ENCODE results near the gene SPNS2. TPM values are rescaled to one million over a fixed set of nuclear protein-coding genes. Genes with fewer than 3 reads are reported as not detected.

The SPNS2 gene
- total RNA-seq, 4 donors from 2014 or later = 8.7 to 72.0 (median 18.2) TPM

GRCh38 chr17:4497101-4497824, 1.4 kb upstream of the SPNS2 start:
- intact Hi-C loops (cut with DNase I; ENCODE audit: low total_unique reads) (no loop called here), in situ Hi-C loops (cut with MboI; ENCODE audit: low pct_ligation_motif_present in 1 of 4, low pct_unique_long_range_greater_than_20kb in 1 of 4, low sequenced_read_pairs in 3 of 4) (no loop called here)
- DNase-seq = no peak
- Histone ChIP-seq H3K36me3 (no peaks in the 10 kb centered on the region), H3K27me3 (peaks cover 40% of the 10 kb centered on the region), H3K9me3 (no peaks in the 10 kb centered on the region), H3K4me1 (peaks cover 12 to 27% (median 21%) of the 10 kb centered on the region in 4 donors), H3K27ac (no peak overlapping the region), H3K4me3 (no peak overlapping the region)
- TF ChIP-seq POLR2A (IDR thresholded peaks at IDR 0.05) (no peak), POLR2AphosphoS5 (IDR thresholded peaks at IDR 0.05) (no peak), EP300 (IDR thresholded peaks at IDR 0.05; ENCODE audit: low read depth) (no peak), CTCF (IDR thresholded peaks at IDR 0.05) (no peak)
- 66 to 78% methylated on average over 16 to 23 of the region's 23 CpGs for WGBS, 2 donors (ENCODE audit: low coverage in 1 of 2)

GRCh38 chr17:4499431-4500190, 930 bp downstream of the SPNS2 start:
- no peak for DNase-seq
- Histone ChIP-seq H3K9me3 (no peaks in the 10 kb centered on the region), H3K36me3 (no peaks in the 10 kb centered on the region), H3K27me3 (peaks cover 55% of the 10 kb centered on the region), H3K27ac (peak overlapping the region in 3 of 4 donors; percentile 18 to 34 (median 33)), H3K4me3 (peak overlapping the region; percentile 11 to 38 (median 32)), H3K4me1 (peaks cover 12 to 22% (median 19%) of the 10 kb centered on the region in 4 donors)
- in situ Hi-C loops (cut with MboI; ENCODE audit: low pct_ligation_motif_present in 1 of 4, low pct_unique_long_range_greater_than_20kb in 1 of 4, low sequenced_read_pairs in 3 of 4) (no loop called here), intact Hi-C loops (cut with DNase I; ENCODE audit: low total_unique reads) (no loop called here)
- WGBS, 2 donors (ENCODE audit: low coverage in 1 of 2) = 3% methylated on average over 38 of the region's 53 CpGs; no CpG with 5 or more reads in 1 of the 2 donors
- TF ChIP-seq EP300 (IDR thresholded peaks at IDR 0.05; ENCODE audit: low read depth) = no peak
- TF ChIP-seq POLR2AphosphoS5 (IDR thresholded peaks at IDR 0.05) = no peak
- TF ChIP-seq POLR2A (IDR thresholded peaks at IDR 0.05) = no peak
- no peak for TF ChIP-seq CTCF (IDR thresholded peaks at IDR 0.05)

GRCh38 chr17:4500191-4500571, 1.5 kb downstream of the SPNS2 start:
- Histone ChIP-seq H3K4me1 (peaks cover 12 to 22% (median 19%) of the 10 kb centered on the region in 4 donors), H3K27ac (peak overlapping the region in 3 of 4 donors; percentile 18 to 34 (median 33)), H3K27me3 (peaks cover 55% of the 10 kb centered on the region), H3K4me3 (peak overlapping the region in 3 of 4 donors; percentile 31 to 38 (median 32)), H3K36me3 (no peaks in the 10 kb centered on the region), H3K9me3 (no peaks in the 10 kb centered on the region)
- DNase-seq = no peak
- intact Hi-C loops (cut with DNase I; ENCODE audit: low total_unique reads) = no loop called here
- no peak for TF ChIP-seq EP300 (IDR thresholded peaks at IDR 0.05; ENCODE audit: low read depth)
- TF ChIP-seq POLR2A (IDR thresholded peaks at IDR 0.05) = no peak
- TF ChIP-seq POLR2AphosphoS5 (IDR thresholded peaks at IDR 0.05) = no peak
- TF ChIP-seq CTCF (IDR thresholded peaks at IDR 0.05) = no peak
- 18 to 28% methylated on average over 2 to 7 of the region's 7 CpGs for WGBS, 2 donors (ENCODE audit: low coverage in 1 of 2)
- in situ Hi-C loops (cut with MboI; ENCODE audit: low pct_ligation_motif_present in 1 of 4, low pct_unique_long_range_greater_than_20kb in 1 of 4, low sequenced_read_pairs in 3 of 4) = no loop called here

GRCh38 chr17:4501295-4501949, 2.7 kb downstream of the SPNS2 start:
- no peak for TF ChIP-seq POLR2AphosphoS5 (IDR thresholded peaks at IDR 0.05)
- no peak for TF ChIP-seq POLR2A (IDR thresholded peaks at IDR 0.05)
- TF ChIP-seq CTCF (IDR thresholded peaks at IDR 0.05) = no peak
- TF ChIP-seq EP300 (IDR thresholded peaks at IDR 0.05; ENCODE audit: low read depth) = no peak

More at GRCh38 chr17:4501295-4501949, 2.7 kb downstream of the SPNS2 start:
- intact Hi-C loops (cut with DNase I; ENCODE audit: low total_unique reads) (no loop called here), in situ Hi-C loops (cut with MboI; ENCODE audit: low pct_ligation_motif_present in 1 of 4, low pct_unique_long_range_greater_than_20kb in 1 of 4, low sequenced_read_pairs in 3 of 4) (no loop called here)
- 20 to 23% methylated on average over 1 to 3 of the region's 3 CpGs for WGBS, 2 donors (ENCODE audit: low coverage in 1 of 2)
- Histone ChIP-seq H3K9me3 (no peaks in the 10 kb centered on the region), H3K4me3 (no peak overlapping the region), H3K4me1 (peaks cover 12 to 22% (median 19%) of the 10 kb centered on the region in 4 donors), H3K27me3 (peaks cover 55% of the 10 kb centered on the region), H3K27ac (no peak overlapping the region), H3K36me3 (no peaks in the 10 kb centered on the region)
- no peak for DNase-seq
